H54 (cell line): ENCODE measurements around the gene TSSC4.

Experiments used
- DNase-seq: peaks from one replicate; pipeline ENCODE4 v3.0.0; 2011; ENCODE audit warnings: low spot score, mixed read lengths; ENCODE audit not compliant: insufficient read length
- FAIRE-seq: peaks from 3 replicates; lab custom pipeline; 2011; peaks lifted over from hg19 to GRCh38; lab: Jason Lieb, UNC
- POLR2A ChIP-seq: IDR thresholded peaks from 2 replicates; pipeline ENCODE4 v1.6.1; 2011; ENCODE audit warnings: low read depth, mild to moderate bottlenecking, low read length

Gene TSSC4

GRCh38 chr11:2365571-2366210, 34.9 kb upstream of the TSSC4 start:
- no peak for TF ChIP-seq POLR2A
- DNase-seq (no peak), FAIRE-seq (no peak)

GRCh38 chr11:2366276-2366675, 34.3 kb upstream of the TSSC4 start:
- DNase-seq = no peak
- no peak for FAIRE-seq
- TF ChIP-seq POLR2A = no peak

- no peak for DNase-seq
- FAIRE-seq = no peak
- TF ChIP-seq POLR2A = no peak
Observed at GRCh38 chr11:2366733-2367132, 33.8 kb upstream of the TSSC4 start.

GRCh38 chr11:2367266-2368160, 33.0 kb upstream of the TSSC4 start:
- TF ChIP-seq POLR2A = no peak
- DNase-seq = no peak
- no peak for FAIRE-seq

GRCh38 chr11:2368178-2368850, 32.2 kb upstream of the TSSC4 start:
- FAIRE-seq = no peak
- DNase-seq = no peak
- TF ChIP-seq POLR2A = no peak

GRCh38 chr11:2368851-2369180, 31.7 kb upstream of the TSSC4 start:
- FAIRE-seq (no peak), DNase-seq (no peak)
- TF ChIP-seq POLR2A = no peak

- DNase-seq = no peak
- TF ChIP-seq POLR2A = no peak
- no peak for FAIRE-seq
Observed at GRCh38 chr11:2369320-2369719, 31.2 kb upstream of the TSSC4 start.

GRCh38 chr11:2369896-2370295, 30.7 kb upstream of the TSSC4 start:
- no peak for TF ChIP-seq POLR2A
- DNase-seq = no peak
- no peak for FAIRE-seq

- DNase-seq (no peak), FAIRE-seq (no peak)
- TF ChIP-seq POLR2A = no peak
Observed at GRCh38 chr11:2374456-2375201, 25.9 kb upstream of the TSSC4 start.

GRCh38 chr11:2375341-2375853, 25.2 kb upstream of the TSSC4 start:
- TF ChIP-seq POLR2A = no peak
- FAIRE-seq (no peak), DNase-seq (no peak)

GRCh38 chr11:2375964-2376551, 24.5 kb upstream of the TSSC4 start:
- no peak for DNase-seq
- TF ChIP-seq POLR2A = no peak
- no peak for FAIRE-seq

- FAIRE-seq (no peak), DNase-seq (peak; percentile 72)
- TF ChIP-seq POLR2A = peak; percentile 93
Observed at GRCh38 chr11:2376751-2377451, 23.6 kb upstream of the TSSC4 start, which contains the start of gene CD81. CD81 (plus strand) TSS chr11:2377310; CDS start chr11:2377550, 240 bp downstream.
